Stimulated activated CD8-positive, alpha-beta memory T cell treated with anti-CD3 and anti-CD28 coated beads, Interleukin-7, amount 100 ng/mL, for 1 hour (primary cell): ENCODE measurements around the gene RARRES2.
A peak's percentile ranks its signal among the peaks of the same experiment; 100 is the strongest.

Source experiments
- DNase-seq, 2 donors: peaks; one replicate each; pipeline ENCODE4 v3.0.0-alpha.2; 2020; ENCODE audit warnings: low read depth in 2 of 2

Gene RARRES2

GRCh38 chr7:150337659-150338081 lies 3.8 kb downstream of the RARRES2 start:
- no peak for DNase-seq

DNA sequence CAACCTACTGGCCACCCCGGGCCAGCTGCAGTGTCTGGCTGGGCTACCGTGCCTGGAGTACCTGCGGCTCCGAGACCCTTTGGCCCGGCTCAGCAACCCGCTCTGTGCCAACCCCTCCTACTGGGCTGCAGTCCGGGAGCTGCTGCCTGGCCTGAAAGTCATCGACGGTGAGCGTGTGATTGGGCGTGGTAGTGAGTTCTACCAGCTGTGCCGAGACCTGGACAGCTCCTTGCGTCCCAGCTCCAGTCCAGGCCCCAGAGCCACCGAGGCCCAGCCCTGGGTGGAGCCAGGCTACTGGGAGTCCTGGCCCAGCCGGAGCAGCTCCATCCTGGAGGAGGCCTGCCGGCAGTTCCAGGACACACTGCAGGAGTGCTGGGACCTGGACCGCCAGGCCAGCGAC lies 4.2 kb downstream of the RARRES2 start:
- no peak for DNase-seq

GRCh38 chr7:150336746-150337145 lies 4.7 kb downstream of the RARRES2 start:
- DNase-seq, result no peak

DNA sequence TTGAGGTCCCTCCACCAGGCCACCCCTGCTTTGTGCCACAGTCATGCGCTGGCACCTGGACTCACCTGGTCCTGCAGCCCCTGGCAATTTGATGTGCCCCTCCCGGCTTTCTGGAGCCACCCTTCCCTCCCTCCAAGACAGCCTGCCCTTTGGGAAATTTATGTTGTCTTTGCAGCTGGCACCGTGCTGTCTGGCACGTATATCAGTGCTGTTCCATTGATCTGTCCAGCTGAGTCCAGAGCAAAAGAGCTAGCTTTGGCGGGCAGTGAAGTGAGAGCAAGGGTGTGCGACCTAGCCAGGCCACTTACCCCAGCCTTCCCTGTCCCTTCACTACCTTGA lies 5.7 kb downstream of the RARRES2 start:
- DNase-seq, result no peak

DNA sequence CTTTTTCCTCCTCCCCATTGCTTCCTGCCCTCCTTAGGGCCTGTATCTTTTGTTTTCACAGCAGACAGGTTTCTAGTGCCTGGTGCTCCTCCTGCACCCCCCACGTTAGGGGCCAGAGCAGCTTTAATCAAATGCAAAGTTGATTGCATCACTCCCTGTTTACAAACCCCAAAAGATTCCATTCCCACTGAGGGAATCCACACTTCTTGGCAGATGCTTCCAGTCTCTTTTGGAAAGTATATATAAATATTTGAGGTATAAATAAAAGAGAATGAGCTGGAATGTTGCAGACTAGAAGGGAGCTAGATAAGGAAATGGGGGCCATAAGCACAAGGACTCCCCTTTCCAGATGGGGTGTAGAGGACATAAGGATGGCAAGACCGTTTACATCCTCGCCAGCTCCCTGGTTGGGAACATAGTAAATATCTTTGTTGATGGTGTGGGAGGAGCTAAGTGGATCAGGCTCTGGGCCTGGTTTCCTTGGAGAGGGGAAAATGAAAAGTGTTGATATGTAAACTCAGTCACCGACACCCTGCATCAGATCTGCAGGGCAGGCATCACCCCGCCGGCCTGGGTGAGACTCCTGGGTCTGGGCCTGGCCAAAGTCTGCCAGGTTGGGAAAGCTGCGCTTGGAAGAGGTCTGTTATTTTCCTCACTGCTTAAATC lies 6.2 kb downstream of the RARRES2 start:
- no peak for DNase-seq

GRCh38 chr7:150334108-150334507 lies 7.3 kb downstream of the RARRES2 start:
- no peak for DNase-seq

DNA sequence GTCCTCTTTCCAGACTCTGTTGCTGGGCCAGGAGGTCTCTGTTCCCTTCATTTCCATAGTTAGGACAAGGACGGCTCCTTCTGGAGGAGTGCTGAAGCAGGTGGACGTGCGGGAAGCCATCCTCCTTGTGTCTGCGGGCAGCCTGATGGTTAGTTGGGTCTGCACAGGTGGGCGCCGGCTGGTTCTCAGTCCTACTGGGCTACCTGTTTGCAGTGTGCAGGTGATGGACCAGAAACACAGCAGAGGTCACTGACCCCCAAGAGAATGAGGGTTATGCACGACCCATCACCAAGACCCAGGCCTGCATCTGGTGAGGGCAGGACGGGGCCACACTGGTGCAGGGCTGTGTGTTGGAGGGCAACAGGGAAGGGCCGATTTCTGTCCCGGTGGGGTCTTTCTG lies 7.8 kb downstream of the RARRES2 start:
- no peak for DNase-seq

DNA sequence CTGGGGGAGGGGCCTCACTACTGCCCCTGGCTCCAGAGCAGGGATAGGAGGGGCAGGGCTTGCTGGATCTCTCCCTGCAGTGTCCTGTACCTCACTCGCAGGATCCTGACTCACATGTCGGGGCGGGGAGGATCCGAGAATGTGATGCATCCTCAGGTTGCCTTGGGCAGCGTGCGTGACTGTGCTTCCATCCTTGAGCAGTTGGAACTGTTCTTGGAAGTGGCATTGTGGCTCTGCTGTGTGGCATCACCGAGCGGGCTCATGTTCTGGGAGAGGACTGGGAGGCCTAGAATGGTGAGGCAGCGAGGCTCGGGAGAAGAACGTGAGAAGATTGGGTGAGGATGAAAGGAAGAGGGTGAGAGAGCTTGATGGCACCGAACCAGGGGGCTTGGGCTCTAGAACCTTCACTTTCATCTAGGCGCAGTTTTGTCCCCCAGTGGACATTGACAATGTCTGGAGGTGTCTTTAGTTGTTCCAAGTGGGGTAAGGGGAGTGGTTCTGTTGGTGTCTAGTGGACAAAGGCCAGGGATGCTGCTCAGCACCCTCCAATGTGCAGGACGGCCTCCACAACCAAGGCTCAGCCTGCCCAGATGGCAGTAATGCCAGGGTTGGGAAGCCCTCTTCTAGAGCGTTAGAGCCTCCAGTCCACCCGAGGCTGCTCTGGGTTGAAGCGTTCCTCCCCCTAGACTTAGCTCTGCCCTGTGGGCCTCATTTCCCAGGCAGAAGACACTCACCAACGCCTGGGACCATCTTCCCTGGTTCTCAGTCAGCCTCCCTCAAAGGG lies 8.4 kb downstream of the RARRES2 start:
- DNase-seq, result no peak

DNA sequence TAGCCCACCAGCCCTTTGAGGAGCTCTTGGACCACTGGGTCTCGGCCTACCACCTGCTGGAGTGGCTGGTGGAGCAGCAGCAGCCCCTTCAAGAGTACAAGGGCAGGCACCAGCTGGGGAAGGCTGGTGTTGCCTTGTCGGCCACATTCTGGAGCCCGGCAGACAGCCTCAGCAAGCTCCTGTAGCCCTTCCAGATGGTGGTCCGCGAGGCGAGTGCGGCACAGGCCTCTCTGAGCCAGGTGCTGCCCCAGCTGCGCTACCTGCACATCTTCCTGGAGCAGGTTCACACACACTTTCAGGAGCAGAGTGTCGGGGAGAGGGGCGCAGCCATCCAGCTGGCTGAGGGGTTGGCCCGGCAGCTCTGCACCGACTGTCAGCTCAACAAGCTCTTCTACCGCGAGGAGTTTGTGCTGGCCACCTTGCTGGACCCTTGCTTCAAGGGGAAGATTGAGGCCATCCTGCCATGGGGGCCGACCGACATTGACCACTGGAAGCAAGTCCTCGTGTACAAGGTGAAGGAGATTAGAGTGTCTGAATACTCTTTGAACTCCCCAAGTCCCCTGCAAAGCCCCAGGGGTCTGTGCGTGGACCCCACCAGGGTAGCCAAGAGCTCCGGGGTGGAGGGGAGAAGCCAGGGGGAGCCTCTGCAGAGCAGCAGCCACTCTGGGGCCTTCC lies 11.1 kb downstream of the RARRES2 start:
- DNase-seq, result no peak

- no peak for DNase-seq
These were observed 11.9 kb downstream of the RARRES2 start for GRCh38 chr7:150329331-150330120.

- DNase-seq, result no peak
These were observed 14.1 kb downstream of the RARRES2 start for GRCh38 chr7:150327308-150327707.

DNA sequence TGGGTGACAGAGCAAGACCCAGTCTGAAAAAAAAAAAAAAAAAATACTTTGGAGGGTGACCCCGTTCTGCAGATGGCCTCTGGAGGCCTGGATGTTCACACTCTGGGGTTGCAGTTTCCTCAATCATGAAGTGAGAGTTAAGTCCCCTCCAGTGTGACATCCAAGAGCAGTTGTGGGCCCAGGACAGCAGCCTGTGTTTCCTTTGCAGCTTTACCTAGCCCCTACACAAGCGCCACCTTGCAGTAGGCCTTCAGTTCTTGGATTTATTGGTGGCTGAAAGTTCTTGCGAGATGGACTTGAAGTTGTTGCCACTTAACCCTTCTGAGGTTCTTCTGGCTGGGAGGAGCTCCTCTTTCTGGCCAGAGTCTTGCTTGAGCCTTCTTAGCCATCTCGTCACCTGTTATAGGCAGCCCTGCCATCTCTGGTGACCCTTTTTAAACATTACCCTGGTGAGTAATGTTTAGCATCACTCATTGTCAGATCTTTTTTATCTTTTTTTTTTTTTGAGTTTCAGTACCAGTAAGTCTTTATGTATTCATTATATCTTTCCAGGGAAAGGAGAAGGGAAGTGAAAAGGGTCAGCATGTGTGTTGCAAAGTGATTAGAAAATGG lies 14.7 kb downstream of the RARRES2 start:
- DNase-seq, result no peak

DNA sequence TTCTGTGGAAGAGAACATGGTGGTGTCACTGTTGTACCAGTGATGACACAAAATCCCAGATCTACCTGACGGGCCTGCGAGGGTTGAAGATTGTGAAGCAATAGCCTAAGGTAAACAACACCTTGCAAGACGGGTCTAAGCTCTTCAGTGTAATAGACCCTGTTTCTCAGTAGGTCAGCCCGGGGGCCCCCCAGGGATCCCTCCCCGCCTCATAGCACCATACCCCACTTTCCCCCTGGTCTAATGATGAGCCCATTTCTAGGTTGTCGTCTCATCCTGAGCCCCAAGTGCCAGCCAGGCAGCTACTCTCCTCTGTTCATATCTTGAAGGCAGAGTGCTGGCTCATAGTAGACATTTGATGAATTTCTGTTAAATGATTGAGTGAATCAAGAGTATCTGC lies 15.5 kb downstream of the RARRES2 start:
- no peak for DNase-seq

GRCh38 chr7:150325110-150325611 lies 16.3 kb downstream of the RARRES2 start:
- no peak for DNase-seq

GRCh38 chr7:150324373-150324961 lies 17.0 kb downstream of the RARRES2 start:
- no peak for DNase-seq

- DNase-seq, result no peak
These were observed 17.6 kb downstream of the RARRES2 start for GRCh38 chr7:150323682-150324372.

DNA sequence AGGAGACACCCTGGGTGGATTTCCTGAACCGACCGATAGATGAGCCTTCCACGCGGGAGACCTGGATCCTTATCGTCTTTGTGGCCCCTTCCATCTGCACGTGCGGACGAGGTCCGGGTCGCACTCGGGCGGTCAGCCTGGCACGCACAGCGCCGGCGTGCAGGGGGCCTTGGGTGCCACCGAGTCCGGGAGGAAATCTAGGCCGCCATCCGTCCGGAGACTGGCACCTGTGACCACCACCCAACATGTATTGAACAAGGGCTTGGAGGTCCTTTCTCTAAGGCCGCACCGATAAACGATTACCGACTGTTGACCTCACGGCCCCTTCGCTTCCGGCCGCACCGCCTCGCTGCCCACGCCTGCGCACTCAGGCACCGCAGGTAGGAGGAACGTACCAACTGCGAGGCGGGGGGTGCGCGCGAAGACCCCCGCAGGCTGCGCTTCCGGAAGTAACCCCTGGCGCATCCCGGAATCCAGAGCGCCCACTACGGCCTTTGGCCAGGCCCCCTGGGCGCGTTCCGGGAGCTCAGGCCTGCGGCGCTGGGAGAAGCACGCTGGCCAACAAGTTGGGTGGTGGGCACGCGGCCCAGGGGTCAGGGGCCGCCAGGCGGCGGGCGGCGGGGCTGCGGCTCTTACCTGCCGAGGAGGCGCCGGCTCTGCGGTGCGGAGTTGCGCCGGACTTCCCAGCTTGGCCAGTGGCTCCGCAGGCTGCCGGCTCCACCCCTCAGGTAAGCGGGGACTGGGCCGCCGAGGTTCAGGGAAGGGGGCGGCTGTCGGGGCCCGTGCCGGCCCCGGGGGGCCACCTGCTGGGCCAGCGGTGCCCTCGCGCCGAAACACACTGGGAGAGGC lies 18.4 kb downstream of the RARRES2 start, which contains the start of the genes ACTR3C and LRRC61:
ACTR3C (minus strand) TSS at position 713 of the 849 bp plus-strand sequence. CDS start 28,249 bp downstream, outside the sequence.
LRRC61 (plus strand) TSS at position 523 of the 849 bp plus-strand sequence. CDS start 13,507 bp downstream, outside the sequence.
- DNase-seq, result peak; percentile 22 to 44

DNA sequence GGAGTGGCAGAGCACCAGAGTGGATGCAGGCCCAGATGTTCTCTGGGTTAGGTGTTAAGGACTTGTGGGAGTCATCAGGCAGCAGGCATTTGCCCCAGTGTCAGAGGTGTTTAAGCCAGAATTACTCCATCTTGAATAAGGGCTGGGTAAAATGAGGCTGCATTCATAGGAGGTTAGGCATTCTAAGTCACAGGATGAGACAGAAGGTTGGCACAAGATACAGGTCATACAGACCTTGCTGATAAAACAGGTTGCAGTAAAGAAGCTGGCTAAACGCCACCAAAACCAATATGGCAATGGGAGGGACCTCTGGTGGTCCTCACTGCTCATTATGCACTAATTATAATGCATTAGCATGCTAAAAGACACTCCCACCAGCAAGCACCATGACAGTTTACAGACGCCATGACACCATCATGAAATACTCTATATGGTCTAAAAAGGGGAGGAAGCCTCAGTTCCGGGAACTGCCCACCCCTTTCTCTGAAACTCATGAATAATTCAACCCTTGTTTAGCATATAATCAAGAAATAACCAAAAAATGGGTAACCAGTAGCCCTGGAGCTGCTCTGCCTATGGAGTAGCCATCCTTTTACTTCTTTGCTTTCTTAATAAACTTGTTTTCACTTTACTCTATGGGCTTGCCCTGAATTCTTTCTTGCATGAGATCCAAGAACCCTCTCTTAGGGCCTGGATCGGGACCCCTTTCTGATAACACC lies 19.2 kb downstream of the RARRES2 start:
- peak in 1 of 2 donors; percentile 23 for DNase-seq

DNA sequence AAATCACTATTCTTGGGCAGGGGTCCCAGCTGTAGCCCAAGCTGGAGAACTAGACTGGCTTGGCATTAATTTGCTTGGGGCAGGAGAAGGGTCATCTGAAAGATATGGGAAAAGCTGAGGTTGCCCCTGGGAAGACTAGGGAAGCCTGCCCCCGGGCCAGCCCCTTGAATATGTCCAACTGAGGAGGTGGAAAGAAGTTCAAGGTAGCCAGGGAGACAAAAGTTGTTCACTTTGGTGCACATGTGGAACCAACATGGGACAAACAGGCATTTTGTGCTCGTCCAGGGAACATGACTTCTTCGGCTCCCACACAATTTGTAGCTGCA lies 19.7 kb downstream of the RARRES2 start:
- DNase-seq, result no peak
